ENCODE results near the gene UXT.

GRCh38 chrX:47619486-47620302 lies 39.3 kb downstream of the UXT start, which contains the start of gene SYN1:
- no peak for TF ChIP-seq YY1 (IDR thresholded peaks at IDR 0.05; ENCODE audit: insufficient read depth, insufficient read length)
- no peak for TF ChIP-seq SUZ12 (IDR thresholded peaks at IDR 0.05; ENCODE audit: extremely low read depth, insufficient read depth, insufficient read length)
- TF ChIP-seq ZNF274 (IDR thresholded peaks at IDR 0.05; ENCODE audit: low read depth, low read length) = no peak

Data from NT2/D1 (cell line).